ENCODE measurements around the gene HK1. TPM values are rescaled to one million over a fixed set of nuclear protein-coding genes. Genes with fewer than 3 reads are reported as not detected.

The HK1 gene
- total RNA-seq, 2 donors from 2014 or later: 186 to 228 TPM

- Histone ChIP-seq H3K4me3 (no peak overlapping the region), H3K36me3 (no peaks in the 10 kb centered on the region), H3K4me1 (peaks cover 0 to 10% of the 10 kb centered on the region in 2 donors), H3K27me3 (no peaks in the 10 kb centered on the region), H3K9me3 (no peaks in the 10 kb centered on the region), H3K27ac (no peak overlapping the region)
- no peak for DNase-seq (ENCODE audit: low spot score)
- no peak for TF ChIP-seq CTCF (IDR thresholded peaks at IDR 0.05)
Observed at GRCh38 chr10:69311309-69311708, 33.0 kb downstream of the HK1 start.

- H3K27me3 ChIP-seq: no peaks in the 10 kb centered on the region
- DNase-seq (ENCODE audit: low spot score): no peak
- H3K4me1 ChIP-seq: peaks cover 0 to 19% of the 10 kb centered on the region in 2 donors
- no peak overlapping the region for H3K27ac ChIP-seq
- TF ChIP-seq CTCF (IDR thresholded peaks at IDR 0.05): no peak
- no peak overlapping the region for H3K4me3 ChIP-seq
- no peaks in the 10 kb centered on the region for H3K9me3 ChIP-seq
- no peaks in the 10 kb centered on the region for H3K36me3 ChIP-seq
Observed at GRCh38 chr10:69312528-69312927, 34.2 kb downstream of the HK1 start.

- Histone ChIP-seq H3K27me3 (no peaks in the 10 kb centered on the region), H3K9me3 (no peaks in the 10 kb centered on the region), H3K4me3 (no peak overlapping the region), H3K36me3 (no peaks in the 10 kb centered on the region), H3K27ac (no peak overlapping the region), H3K4me1 (peaks cover 0 to 31% of the 10 kb centered on the region in 2 donors)
- TF ChIP-seq CTCF (IDR thresholded peaks at IDR 0.05): no peak
- no peak for DNase-seq (ENCODE audit: low spot score)
Observed at GRCh38 chr10:69315100-69315542, 36.8 kb downstream of the HK1 start.

- no peaks in the 10 kb centered on the region for H3K9me3 ChIP-seq
- no peaks in the 10 kb centered on the region for H3K36me3 ChIP-seq
- DNase-seq (ENCODE audit: low spot score): no peak
- no peak overlapping the region for H3K4me3 ChIP-seq
- no peak overlapping the region for H3K27ac ChIP-seq
- H3K4me1 ChIP-seq: peaks cover 0 to 37% of the 10 kb centered on the region in 2 donors
- TF ChIP-seq CTCF (IDR thresholded peaks at IDR 0.05): no peak
- no peaks in the 10 kb centered on the region for H3K27me3 ChIP-seq
Observed at GRCh38 chr10:69315610-69316312, 37.5 kb downstream of the HK1 start.

- DNase-seq (ENCODE audit: low spot score): no peak
- Histone ChIP-seq H3K36me3 (no peaks in the 10 kb centered on the region), H3K27me3 (no peaks in the 10 kb centered on the region), H3K4me3 (no peak overlapping the region), H3K27ac (no peak overlapping the region), H3K4me1 (peaks cover 0 to 39% of the 10 kb centered on the region in 2 donors), H3K9me3 (no peaks in the 10 kb centered on the region)
- no peak for TF ChIP-seq CTCF (IDR thresholded peaks at IDR 0.05)
Observed at GRCh38 chr10:69316313-69317059, 38.2 kb downstream of the HK1 start.
